GM12892 (cell line): ENCODE measurements around the gene ADISSP.

Source experiments
- POLR2A ChIP-seq: IDR thresholded peaks from 2 replicates; pipeline ENCODE4 v1.6.1; 2011; ENCODE audit warnings: low read depth, low read length, control low read depth
- POLR2AphosphoS5 ChIP-seq: IDR thresholded peaks from 2 replicates; pipeline ENCODE4 v1.6.1; 2011; ENCODE audit warnings: low read depth, low read length, control low read depth

DNA sequence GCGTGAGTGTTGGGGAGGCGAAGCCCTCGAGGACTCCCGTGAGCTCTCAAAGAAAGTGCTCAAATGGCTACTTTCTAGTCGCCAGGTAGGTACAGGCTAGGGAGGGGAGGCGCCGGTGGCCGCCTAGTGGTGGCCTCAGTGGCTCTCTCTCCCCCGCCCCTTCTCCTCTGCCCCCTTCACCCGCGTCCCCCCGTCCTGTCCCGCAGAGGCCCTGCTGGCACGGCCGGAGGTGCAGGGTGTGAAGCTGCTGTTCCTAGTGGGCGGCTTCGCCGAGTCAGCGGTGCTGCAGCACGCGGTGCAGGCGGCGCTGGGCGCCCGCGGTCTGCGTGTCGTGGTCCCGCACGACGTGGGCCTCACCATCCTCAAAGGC is 16.3 kb downstream of the ADISSP start:
- TF ChIP-seq POLR2A: no peak
- TF ChIP-seq POLR2AphosphoS5: no peak
